ENCODE results near the gene ITSN2.
"Not testable (repeated sequence)": the region's sequence is repeated elsewhere in the genome, so short reads cannot be mapped to it uniquely, and the experiment has no call there.

The ITSN2 gene
- long read RNA-seq, donor 1, result 0 reads
- long read RNA-seq, donor 2, partial matches to known transcripts, result 0 of 1 reads
- long read RNA-seq, donor 2, other reads (novel, unspliced or antisense), result 0 of 1 reads
- long read RNA-seq, donor 3, result 0 reads
- long read RNA-seq, donor 4, partial matches to known transcripts, result 0 of 1 reads
- long read RNA-seq, donor 4, other reads (novel, unspliced or antisense), result 0 of 1 reads
- long read RNA-seq, donor 5, result 0 reads
- long read RNA-seq, donor 6, partial matches to known transcripts, result 5 of 5 reads
- long read RNA-seq, donor 6, other reads (novel, unspliced or antisense), result 0 of 5 reads
- long read RNA-seq, donor 7, result 0 reads
- long read RNA-seq, donor 8, partial matches to known transcripts, result 0 of 1 reads
- long read RNA-seq, donor 8, other reads (novel, unspliced or antisense), result 0 of 1 reads

DNA sequence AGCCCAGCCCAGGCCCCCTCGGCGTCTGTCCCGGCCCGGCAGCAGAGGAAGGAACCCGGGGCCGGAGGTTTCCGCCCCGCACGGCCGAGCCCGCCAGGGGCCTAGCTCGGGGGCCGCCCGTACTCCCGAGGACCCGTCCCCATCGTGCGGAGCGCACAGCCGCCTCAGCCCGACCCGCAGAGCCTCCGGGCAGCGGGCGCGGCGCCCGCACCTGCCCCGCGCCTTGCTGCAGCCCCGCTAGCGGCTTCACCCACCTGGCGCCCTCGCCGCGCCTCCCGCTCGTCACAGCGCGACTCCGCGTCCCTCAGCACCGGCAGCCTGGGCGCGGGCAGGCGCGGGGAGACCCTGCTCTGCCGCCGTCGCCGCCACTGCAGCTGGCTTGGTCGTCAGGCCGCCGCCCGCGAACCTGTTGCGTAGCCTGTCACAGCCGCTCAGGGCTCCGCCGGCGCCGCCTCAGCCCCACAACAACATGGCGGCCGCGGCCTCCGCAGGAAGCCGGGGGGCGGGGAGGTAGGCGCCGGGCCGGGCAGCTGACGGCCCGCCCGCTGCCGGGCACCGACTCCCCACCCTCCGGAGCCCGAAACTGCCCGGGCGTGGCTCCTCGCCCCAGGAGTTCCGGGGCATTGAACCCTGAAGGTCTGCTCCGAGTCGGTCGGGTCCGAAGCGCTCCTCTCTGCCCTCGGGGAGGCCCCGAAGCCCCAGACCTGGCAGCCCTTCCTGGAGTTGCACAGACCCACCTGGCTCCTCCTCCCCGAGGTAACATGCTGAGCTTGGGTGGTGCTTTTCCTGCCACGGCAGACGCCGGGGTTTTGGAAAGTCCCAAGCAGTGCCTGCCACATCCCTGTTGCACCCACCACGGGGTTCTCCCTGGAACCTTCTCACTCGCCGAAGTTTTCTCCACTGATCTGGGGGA is at the start of gene ITSN2:
Gene ITSN2, minus strand, starts transcription at position 487 of the 913 bp plus-strand sequence. CDS start 32,454 bp downstream, outside the sequence.
- DNase-seq, result peak; percentile 97

DNA sequence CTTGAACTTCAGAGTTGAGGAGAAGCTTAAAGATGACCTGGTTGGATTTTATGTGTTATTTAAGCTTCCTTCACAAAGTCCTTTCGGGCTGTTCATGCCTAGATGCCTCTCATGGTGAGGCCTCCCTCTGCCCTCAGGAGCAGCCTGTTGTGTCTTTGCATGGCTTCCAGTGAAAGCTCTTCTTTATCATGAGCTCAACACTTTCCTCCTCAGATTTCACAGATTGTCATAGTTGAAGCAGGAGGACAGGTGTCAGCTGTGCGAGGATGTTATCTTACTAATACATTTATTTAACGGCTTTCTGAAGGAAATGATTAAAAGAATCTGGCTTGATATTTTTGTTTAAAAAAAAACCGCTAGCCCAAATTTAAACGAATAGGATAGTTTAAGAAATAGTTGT is 48.8 kb upstream of the ITSN2 start:
- DNase-seq, result no peak

DNA sequence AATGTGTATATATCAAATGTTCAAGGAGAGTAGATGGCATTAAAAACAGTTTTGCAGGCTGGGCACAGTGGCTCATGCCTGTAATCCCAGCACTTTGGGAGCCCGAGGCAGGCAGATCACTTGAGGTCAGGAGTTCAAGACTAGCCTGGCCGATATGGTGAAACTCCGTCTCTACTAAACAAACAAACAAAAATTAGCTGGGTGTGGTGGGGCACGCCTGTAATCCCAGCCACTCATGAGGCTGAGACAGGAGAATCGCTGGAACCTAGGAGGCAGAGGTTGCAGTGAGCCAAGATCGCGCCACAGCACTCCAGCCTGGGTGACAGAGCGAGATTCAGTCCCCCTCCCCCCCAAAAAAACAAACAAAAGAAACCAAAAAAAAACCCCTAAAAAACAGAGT is 48.4 kb upstream of the ITSN2 start:
- DNase-seq, result not testable (repeated sequence)

DNA sequence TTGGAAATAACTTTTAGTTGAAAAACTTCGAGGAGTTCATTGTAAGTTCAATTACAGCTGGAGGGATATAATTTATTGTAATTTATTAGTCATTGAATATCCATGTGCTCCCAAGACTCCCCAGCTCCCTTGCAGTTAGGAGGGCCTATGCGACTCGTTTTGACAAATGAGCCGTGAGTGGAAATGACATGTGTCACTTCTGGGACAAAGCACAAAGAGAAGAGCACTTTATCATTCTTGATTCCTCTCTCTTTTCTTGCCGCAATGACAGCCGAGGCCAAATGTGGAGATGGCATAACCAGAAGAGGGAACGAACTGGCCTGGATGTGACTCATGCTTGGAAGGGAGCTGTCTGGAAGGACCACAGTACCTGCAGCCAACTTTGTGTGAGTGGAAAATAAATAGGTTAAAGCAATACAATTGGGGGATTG is 44.2 kb upstream of the ITSN2 start:
- DNase-seq, result peak; percentile 28

DNA sequence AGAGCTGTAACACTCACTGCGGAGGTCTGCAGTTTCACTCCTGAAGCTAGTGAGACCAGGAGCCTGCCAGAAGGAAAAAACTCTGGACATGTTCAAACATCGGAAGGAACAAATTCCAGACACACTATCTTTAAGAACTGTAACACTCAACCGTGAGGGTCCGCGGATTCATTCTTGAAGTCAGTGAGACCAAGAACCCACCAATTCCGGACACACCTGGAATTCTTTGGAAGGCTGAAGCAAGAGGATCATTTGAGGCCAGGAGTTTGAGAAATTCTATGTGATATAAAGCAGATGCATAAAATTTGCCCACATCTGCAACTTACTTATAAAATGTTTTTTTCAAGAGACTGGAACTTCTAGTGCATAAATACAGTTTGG is 43.5 kb upstream of the ITSN2 start:
- no peak for DNase-seq

DNA sequence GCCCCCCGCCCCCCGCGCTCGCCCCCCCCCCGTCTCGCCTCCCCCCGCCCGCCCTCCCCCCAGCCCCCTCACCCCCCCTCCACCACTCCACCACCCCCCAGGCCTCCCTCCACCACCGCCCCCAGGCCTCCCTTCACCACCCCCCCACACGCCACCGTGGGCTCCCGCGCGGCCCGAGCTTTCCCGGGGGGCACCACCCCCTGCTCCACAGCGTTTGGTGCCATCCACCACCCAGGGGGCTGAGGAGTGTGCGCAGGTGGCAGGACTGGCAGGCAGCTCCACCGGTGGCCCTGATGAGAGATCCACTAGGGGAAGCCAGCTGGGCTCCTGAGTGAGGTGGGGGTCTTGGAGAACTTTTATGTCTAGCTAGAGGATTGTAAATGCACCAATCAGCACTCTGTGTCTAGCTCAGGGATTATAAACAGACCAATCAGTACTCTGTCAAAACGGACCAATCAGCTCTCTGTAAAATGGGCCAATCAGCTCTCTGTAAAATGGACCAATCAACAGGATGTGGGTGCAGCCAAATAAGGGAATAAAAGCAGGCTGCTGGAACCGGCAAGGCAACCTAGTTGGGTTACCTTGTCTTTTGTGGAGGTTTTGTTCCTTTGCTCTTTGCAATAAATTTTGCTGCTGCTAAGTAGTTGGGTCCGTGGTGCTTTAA is 43.0 kb upstream of the ITSN2 start:
- DNase-seq, result no peak

DNA sequence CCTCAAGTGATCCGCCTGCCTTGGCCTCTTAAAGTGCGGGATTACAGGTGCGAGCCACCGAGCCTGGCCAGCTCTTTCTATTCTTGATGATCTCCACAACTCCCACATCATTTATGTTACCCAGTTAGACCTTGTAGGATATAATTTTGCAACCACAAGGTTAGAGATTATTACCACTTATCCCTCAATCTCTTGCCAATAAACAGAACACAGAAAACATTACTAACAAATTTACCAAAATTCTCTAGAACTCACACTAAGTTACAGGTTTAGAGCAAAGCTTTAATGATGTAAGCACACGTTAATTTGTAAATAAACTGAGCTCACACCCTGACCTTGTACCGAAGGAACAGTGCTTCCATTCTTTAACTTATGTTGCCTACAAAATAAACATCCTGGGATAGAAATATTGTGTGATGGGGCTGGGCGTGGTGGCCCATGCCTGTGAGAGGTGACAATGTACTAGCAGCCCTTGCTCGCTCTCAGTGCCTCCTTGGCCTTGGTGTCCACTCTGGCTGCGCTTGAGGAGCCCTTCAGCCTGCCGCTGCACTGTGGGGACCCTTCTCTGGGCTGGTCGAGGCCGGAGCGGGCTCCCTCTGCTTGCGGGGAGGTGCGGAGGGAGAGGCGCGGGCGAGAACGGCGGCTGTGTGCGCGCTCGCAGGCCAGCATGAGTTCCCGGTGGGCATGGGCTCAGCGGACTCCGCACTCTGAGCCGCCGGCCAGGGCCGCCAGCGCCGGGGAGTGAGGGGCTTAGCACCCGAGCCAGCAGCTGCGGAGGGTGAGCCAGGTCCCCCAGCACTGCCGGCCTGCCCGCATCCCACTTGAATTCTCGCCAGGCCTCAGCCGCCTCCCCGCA is 42.1 kb upstream of the ITSN2 start:
- DNase-seq, result peak; percentile 61

DNA sequence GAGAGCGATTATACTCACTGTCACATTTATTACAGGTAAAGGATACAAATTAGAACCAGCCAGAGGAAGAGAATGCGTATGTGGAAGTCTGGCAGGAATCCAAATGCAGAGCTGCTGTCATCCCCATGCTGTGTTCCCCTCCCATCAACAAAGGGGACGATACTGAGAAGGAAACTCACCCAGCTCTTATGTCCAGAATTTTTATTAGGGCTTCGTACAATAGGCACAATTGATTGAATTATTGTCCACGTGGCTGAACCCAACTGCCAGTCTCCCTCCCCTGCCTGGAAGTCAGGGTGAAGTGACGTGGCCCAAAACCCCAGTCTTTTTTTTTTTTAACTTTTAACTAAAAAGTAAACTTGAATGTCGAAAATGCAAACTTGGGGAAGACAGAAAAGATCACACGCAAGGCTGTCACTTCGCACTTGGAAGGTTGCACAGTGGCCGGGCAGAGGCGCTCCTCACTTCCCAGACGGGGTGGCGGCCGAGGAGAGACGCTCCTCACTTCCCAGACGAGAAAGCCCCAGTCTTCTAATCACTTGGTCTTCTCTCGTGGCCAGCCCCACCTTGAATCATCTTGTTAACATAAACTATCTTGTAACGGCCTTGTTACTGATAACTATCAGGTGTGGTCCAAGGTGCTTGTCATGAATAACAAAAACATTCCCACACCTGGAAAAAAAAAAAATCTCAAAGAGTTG is 40.0 kb upstream of the ITSN2 start:
- no peak for DNase-seq

DNA sequence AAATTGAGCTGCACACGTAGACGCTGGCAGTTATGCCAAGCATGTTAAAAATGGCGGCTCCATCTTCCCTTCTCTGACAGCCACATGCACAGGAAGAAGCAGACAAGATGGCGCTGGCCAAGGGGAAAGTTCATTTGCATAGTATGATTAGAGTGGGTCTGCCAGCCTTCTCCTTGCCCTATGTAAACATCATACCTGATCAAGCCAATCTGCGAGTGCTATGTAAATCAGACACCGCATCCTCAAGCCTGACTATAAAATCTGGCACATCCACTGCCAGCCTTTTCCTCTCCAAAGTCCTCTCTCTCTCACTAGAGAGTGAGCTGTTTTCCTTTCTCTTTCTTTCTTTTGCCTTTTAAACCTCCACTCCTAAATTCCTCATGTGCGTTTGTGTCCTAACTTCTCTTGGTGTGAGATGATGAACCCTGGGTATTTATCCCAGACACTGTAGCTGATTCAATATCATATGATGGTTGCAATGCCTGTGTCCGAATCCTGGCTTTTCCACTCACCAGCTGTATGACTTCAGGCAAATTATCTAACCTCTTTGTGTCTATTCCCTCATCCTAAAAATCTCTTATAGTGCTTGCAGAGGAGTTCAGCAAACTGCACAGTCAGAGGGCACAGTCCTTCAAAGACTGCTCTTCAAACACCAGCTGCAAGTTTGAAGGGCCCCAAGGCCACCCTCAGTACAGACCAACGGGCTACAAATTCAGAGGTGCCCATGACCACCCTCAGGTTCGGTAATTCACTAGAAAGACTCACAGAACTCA is 39.3 kb upstream of the ITSN2 start:
- no peak for DNase-seq

DNA sequence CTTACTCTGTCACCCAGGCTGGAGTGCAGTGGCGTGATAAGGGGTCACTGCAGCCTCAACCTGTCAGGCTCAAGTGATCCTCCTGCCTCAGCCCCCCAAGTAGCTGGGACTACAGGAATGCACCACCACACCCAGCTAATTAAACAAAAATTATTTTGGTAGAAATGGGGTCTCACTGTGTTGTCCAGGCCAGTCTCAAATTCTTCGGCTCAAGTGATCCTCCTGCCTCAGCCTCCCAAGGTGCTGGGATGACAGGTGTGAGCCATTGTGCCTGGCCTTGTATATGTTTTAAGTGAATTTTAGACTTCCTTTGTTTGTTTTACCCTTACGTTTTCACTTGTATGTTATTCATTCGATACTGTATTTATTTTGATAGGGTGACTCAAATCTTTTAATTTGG is 34.7 kb upstream of the ITSN2 start:
- DNase-seq, result no peak

DNA sequence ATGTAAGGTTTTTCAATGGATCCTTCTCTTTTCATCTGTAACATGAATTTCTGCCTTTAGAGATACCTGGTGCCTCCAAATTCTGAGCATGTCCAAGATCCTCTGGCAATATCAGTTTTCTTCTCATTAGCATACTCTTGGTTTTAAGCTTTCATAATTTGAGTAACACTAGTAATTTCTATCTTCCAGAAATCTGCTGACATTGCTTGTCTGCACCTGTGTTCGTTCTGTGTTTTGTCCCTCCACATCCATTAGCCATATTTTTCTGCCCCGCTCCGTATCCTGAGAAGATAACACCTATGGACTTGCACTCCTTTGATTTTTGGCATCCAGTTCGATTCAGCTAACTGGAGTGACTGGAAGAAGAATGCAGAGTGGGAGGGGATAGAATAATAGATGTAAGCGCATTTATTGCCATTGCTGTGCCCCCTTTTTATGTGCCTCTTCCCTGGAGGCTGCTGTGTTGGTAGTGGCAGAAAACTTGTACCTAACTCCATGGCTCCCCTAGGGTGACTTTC is 32.3 kb upstream of the ITSN2 start:
- DNase-seq, result no peak

DNA sequence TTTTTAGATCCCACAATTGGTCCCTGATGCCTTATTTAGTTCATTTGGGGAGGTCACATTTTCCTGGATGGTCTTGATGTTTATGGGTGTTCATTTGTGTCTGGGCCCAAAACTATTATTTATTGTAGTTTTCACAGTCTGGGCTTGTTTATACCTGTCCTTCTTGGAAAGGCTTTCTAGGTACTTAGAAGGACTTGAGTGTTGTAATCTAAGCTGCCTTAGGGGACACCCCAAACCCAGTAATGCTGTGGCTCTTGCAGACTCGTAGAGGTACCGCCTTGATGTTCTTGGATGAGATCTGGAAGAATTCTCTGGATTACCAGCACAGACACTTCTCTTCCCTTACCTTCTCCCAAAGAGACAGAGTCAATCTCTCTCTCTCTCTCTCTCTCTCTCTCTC is 25.0 kb upstream of the ITSN2 start:
- DNase-seq, result no peak

DNA sequence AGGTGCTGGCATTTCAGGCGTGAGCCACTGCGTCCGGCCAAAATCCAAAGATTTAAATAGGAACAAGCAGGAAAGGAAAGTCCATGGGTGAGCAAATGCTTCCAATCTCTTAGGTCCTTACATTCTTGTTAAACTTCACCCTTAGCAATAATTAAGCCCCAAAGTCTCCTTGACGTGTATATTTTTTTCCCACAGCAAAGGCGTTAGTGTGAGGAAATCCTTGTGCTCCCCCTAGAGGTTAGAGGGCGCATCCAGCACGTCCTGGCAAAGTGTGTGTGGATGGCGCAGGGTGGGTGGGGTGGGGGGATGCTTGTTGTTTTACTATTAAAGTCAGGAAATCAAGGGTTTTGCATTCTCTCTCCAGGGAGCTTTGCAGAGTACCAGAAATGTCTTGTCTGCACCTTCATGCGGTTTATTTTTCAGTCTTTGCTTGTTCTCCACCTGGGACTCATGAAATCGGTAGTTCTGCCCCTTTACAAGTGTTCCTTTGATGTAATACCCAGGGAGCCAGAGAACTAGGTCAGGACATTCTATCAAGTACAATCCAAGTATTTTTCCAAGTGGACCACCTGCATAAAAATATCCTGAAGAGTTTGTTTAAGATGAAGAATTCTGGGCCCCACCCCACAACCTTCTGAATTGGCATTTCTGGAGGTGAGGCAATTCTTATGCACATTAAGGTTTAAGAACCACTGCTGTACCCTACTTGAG is 22.2 kb upstream of the ITSN2 start:
- DNase-seq, result peak; percentile 37

DNA sequence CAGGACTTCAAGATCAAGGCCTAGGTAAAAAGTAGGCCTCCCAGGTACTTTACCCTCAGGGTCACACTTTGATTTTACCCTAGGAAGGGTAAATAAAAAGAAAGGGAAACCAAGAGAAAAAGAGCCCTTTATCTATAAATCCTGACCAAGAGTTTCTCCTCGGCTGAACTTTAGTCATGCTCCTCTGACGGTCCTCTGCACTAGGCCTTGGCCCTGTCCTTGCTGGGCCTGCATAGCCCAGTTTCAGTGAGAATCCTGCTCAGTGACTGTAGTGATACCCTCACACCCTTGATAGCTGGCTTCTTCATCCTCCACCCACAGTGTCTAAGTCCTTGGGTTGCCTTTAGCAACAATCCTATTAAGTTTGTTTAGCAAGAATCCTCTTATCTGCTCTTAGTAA is 20.5 kb upstream of the ITSN2 start:
- no peak for DNase-seq

DNA sequence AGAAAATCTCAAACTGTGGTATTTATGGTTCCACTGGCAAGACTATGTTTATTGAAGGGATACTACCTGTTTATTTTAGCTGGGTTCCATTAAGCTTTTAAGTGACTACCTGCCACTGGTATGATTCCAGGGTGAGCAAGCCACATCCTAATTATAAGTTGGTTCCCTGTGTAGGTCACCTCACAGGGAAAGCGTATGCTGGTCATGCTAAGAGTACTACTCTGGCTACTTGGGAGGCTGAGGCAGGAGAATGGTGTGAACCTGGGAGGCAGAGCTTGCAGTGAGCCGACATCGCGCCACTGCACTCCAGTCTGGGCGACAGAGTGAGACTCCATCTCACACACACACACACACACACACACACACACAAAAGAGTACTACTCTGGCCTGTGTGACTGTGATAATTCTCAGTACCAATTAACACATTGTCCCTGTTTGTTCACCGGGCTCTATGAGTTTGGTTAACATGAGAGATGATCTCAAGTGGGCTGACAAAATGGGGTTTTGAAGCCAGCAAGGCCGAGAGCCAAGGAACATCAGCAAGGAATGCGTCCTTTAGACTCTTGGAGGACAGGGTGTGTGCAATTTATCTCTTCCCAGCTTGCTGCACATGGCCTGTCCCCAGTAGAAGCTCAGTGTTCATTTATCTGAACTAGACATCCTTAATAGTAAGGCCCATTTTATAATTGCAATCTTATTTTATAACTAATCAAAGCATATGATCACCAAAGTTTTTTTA is 15.2 kb upstream of the ITSN2 start:
- DNase-seq, result no peak

DNA sequence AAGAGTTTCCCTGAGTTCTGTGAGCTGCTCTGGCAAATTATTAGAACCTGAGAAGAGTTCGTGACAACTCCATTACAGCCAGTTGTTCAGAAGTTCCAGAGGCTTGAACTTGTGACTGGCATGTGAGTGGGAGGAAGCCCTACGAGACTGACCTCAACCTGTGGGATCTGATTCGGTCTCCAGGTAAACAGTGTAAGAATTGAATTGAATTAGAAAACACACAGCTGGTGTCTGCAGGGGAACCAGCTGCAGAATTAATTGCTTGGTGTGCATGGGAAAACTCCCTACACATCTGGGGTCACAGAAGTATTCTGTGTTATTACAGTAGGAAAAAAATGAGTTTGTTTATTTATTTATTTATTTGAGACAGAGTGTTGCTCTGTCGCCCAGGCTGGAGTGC is 14.0 kb upstream of the ITSN2 start:
- peak; percentile 26 for DNase-seq

DNA sequence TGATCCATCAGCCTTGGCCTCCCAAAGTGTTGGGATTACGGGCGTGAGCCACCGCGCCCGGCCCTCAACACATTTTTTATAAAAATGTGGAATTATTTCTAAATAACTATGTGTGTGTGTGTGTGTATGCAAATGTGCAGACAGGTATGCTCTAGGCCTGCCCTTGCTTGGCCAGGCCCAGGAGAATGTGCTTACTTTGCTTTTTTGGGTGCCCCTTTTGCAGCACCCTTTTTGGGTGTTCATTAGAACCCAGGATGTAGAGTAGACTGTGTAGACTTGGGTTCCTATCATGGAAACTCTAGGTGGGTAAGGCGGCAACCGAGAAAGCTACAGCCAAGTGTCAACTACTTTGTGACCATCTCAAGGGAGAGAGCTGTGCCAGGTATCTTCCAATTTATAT is 11.7 kb upstream of the ITSN2 start:
- no peak for DNase-seq

DNA sequence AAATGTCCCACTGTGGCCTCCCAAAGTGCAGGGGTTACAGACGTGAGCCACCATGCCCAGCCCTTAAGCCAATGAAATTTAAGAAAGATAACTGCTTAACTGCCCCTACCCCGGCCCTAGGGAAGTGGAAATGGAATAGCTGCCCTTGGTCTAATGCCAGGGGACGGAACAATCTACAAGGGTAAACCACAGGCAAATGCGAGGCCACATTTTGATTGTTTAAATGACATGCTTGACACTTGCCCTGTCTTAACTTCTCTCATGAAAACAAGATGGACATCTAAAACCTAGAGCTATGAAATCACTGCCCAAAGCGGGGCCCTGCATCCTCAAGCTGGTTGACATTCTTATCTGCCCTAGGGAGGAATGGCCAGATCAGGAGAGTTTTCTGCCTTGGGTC is 5.5 kb upstream of the ITSN2 start:
- no peak for DNase-seq

DNA sequence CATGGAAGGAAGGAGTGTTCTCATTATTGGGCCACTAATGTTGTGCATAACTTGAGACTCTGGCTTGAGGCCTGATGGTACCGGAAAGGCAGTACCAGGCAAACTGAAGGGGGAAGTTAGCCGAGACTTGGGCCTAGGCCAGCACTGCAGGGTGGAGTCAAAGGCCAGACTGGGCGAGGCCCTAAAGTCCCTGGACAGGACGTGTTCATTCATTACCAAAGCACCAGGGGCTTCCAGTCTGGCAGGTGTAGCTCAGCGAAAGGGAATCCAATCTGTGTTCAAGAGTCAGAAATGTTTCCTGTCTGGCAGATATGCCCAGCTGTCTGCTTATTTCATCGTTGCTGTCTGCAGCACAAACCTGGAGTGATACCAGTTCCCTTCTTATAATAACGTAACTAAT is 4.7 kb upstream of the ITSN2 start:
- no peak for DNase-seq

All from right kidney (tissue), 9 donors.